Vagina (tissue), 2 donors: ENCODE measurements around the gene LYPD3. TPM values are rescaled to one million over a fixed set of nuclear protein-coding genes. Genes with fewer than 3 reads are reported as not detected.

Experiments
- DNase-seq, 2 donors: peaks; one replicate each; pipeline ENCODE4 v3.0.0-alpha.2; 2017; ENCODE audit errors: extremely low spot score in 2 of 2
- H3K27ac ChIP-seq: fragments of 200-600 bp; sonication (generic); one replicate; pipeline ENCODE4 v1.5.1; 2019
- H3K27me3 ChIP-seq: fragments of 200-600 bp; sonication (generic); one replicate; pipeline ENCODE4 v1.5.1; 2019
- H3K36me3 ChIP-seq, 2 donors: fragments of 200-600 bp; sonication (generic); one replicate each; pipeline ENCODE4 v1.5.1; 2017 to 2019
- H3K4me1 ChIP-seq: fragments of 200-600 bp; sonication (generic); one replicate; pipeline ENCODE4 v1.5.1; 2019
- H3K4me3 ChIP-seq, 2 donors: fragments of 200-600 bp; sonication (generic); 1 replicate in 1 of 2; 2 replicates in 1 of 2; pipeline ENCODE4 v1.5.1; 2016 to 2019
- H3K9me3 ChIP-seq: fragments of 200-600 bp; sonication (generic); one replicate; pipeline ENCODE4 v1.5.1; 2019
- POLR2A ChIP-seq, 2 donors: fragments of 450-650 bp; IDR thresholded peaks; one replicate each; pipeline ENCODE4 v1.6.1; 2017; ENCODE audit warnings: antibody characterized with exemption in 2 of 2, mild to moderate bottlenecking in 2 of 2, moderate library complexity in 2 of 2
- POLR2AphosphoS5 ChIP-seq, 2 donors: sonication (generic); formaldehyde crosslinking; IDR thresholded peaks; one replicate each; pipeline ENCODE4 v1.9.0; 2017; ENCODE audit warnings: antibody characterized with exemption in 2 of 2, mild to moderate bottlenecking in 2 of 2, low read depth in 1 of 2; ENCODE audit not compliant: insufficient read depth in 1 of 2
- intact Hi-C: fragments of 100-400 bp; cut with DNase I; formaldehyde crosslinking; loops from one replicate; pipeline ENCODE4 v1.15.1; 2023
- total RNA-seq: library from RNA; depleted of rRNA; stranded (reverse); fragments of >200 nt; gene quantifications from one replicate; pipeline ENCODE4 v1.2.3, GENCODE V29; 2016
- TF ChIP-seq, protein P1 (sequence below), 3 experiments: fragments of 450-650 bp in 2 of 3; fragments of 200-600 bp in 1 of 3; sonication (generic) in 1 of 3; IDR thresholded peaks; one replicate each; pipeline ENCODE4 v1.5.1; 2017 to 2019; ENCODE audit warnings: antibody characterized with exemption in 3 of 3, mild to moderate bottlenecking in 2 of 3, moderate library complexity in 2 of 3

Gene LYPD3
- total RNA-seq, 1 donor from 2014 or later = 247 TPM

DNA sequence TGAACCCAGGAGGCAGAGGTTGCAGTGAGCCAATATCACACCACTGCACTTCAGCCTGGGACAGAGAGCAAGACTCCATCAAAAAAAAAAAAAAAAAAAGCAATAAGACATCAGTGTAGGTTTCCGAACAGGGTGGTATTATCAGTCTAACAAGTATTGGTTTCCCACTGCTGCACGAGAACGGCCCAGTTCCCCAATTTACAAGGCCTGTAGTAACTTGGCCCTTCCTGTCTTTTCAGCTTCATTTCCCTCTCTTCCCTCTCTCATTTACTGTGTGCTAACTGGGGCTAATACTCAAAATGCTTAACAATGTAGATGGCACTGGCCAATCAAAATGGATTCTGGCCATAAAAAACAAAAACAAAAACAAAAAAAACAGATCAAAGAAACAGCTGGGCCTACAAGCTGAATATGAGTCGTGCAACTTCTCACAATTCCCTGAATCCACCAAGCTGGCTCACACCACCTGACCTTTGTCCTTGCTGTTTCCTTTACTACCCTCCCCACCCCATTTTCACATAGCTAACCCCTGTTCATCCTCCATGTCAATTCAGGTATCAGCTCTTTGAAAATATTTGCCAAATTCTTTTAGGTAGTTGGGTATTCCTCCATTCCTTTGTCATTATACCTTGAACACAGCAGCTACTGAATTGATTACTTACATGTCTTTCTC, 48.3 kb downstream of the LYPD3 start:
- Histone ChIP-seq H3K4me3 (no peak overlapping the region), H3K27me3 (no peaks in the 10 kb centered on the region), H3K4me1 (no peaks in the 10 kb centered on the region), H3K36me3 (no peaks in the 10 kb centered on the region), H3K9me3 (no peaks in the 10 kb centered on the region), H3K27ac (no peak overlapping the region)
- TF ChIP-seq POLR2AphosphoS5 (IDR thresholded peaks at IDR 0.05; ENCODE audit: insufficient read depth in 1 of 2, low read depth in 1 of 2) (no peak), POLR2A (IDR thresholded peaks at IDR 0.05) (no peak)
- TF ChIP-seq, protein P1, sequence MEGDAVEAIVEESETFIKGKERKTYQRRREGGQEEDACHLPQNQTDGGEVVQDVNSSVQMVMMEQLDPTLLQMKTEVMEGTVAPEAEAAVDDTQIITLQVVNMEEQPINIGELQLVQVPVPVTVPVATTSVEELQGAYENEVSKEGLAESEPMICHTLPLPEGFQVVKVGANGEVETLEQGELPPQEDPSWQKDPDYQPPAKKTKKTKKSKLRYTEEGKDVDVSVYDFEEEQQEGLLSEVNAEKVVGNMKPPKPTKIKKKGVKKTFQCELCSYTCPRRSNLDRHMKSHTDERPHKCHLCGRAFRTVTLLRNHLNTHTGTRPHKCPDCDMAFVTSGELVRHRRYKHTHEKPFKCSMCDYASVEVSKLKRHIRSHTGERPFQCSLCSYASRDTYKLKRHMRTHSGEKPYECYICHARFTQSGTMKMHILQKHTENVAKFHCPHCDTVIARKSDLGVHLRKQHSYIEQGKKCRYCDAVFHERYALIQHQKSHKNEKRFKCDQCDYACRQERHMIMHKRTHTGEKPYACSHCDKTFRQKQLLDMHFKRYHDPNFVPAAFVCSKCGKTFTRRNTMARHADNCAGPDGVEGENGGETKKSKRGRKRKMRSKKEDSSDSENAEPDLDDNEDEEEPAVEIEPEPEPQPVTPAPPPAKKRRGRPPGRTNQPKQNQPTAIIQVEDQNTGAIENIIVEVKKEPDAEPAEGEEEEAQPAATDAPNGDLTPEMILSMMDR (IDR thresholded peaks at IDR 0.05) = no peak
- intact Hi-C loops = no loop called here
- DNase-seq = no peak

DNA sequence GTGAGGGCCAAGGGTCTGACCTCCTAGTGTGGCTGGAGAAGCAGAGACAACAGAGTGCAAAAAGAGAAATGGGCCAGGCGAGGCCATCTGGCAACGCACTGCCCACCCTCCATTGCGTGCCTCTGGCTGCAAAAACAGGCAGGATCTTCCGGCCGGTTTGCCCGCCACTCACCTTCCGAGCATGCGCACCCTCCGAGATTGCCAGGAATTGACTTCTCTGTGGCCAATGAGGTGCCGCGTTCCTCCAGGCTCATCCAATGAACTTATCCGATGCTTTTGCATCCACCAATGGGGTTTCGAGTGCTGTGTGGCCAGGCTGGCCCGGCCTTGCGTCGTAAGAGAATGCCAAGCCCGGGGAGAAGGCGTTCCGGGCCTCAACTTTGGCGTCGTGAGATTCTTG, 50.9 kb downstream of the LYPD3 start, which contains the start of gene TEX101:
Gene TEX101 (plus strand): TSS at position 337 of the 400 bp plus-strand sequence. CDS start 1,030 bp downstream, outside the sequence.
- DNase-seq = no peak
- Histone ChIP-seq H3K27ac (no peak within 1 kb of the TSS), H3K4me3 (no peak within 1 kb of the TSS), H3K9me3 (no peaks in the 10 kb centered on the region), H3K4me1 (no peaks in the 10 kb centered on the region), H3K27me3 (no peaks in the 10 kb centered on the region), H3K36me3 (no peaks in the 10 kb centered on the region)
- intact Hi-C loops = no loop called here
- TF ChIP-seq, protein P1 (IDR thresholded peaks at IDR 0.05) = no peak
- TF ChIP-seq POLR2A (IDR thresholded peaks at IDR 0.05) = no peak
- no peak for TF ChIP-seq POLR2AphosphoS5 (IDR thresholded peaks at IDR 0.05; ENCODE audit: insufficient read depth in 1 of 2, low read depth in 1 of 2)

- no peak overlapping the region for H3K27ac ChIP-seq
- H3K4me1 ChIP-seq = no peaks in the 10 kb centered on the region
- DNase-seq = no peak
- H3K4me3 ChIP-seq = no peak overlapping the region
- intact Hi-C loops = no loop called here
- H3K36me3 ChIP-seq = no peaks in the 10 kb centered on the region
- TF ChIP-seq POLR2AphosphoS5 (IDR thresholded peaks at IDR 0.05; ENCODE audit: insufficient read depth in 1 of 2, low read depth in 1 of 2) (no peak), POLR2A (IDR thresholded peaks at IDR 0.05) (no peak)
- TF ChIP-seq, protein P1 (IDR thresholded peaks at IDR 0.05) = no peak
- no peaks in the 10 kb centered on the region for H3K9me3 ChIP-seq
- H3K27me3 ChIP-seq = no peaks in the 10 kb centered on the region
Observed at GRCh38 chr19:43412441-43412840, 53.0 kb downstream of the LYPD3 start.

Other genes with a start within 250 kb of the LYPD3 start
- not detected for gene PSG9, start 196.1 kb downstream of the LYPD3 start, total RNA-seq
- gene CD177, start 111.9 kb downstream of the LYPD3 start, total RNA-seq = not detected
- not detected for gene TEX101, start 50.7 kb downstream of the LYPD3 start, total RNA-seq
- gene PHLDB3, start 39.1 kb upstream of the LYPD3 start, total RNA-seq = 24.3 TPM
- 74.4 TPM for gene ETHE1, start 61.6 kb upstream of the LYPD3 start, total RNA-seq
- gene ZNF575, start 67.6 kb upstream of the LYPD3 start, total RNA-seq = 2.9 TPM
- gene XRCC1, start 109.9 kb upstream of the LYPD3 start, total RNA-seq = 20.9 TPM
- 8.8 TPM for gene PINLYP, start 110.2 kb upstream of the LYPD3 start, total RNA-seq
- gene IRGQ, start 130.5 kb upstream of the LYPD3 start, total RNA-seq = 11.0 TPM
- gene ZNF576, start 131.0 kb upstream of the LYPD3 start, total RNA-seq = 21.9 TPM
- 0.98 TPM for gene SRRM5, start 146.5 kb upstream of the LYPD3 start, total RNA-seq
- gene ZNF428, start 154.0 kb upstream of the LYPD3 start, total RNA-seq = 30.9 TPM
- 4.7 TPM for gene CADM4, start 174.2 kb upstream of the LYPD3 start, total RNA-seq
- 16.2 TPM for gene PLAUR, start 204.6 kb upstream of the LYPD3 start, total RNA-seq